HG03103 (cell line): ENCODE measurements around the gene TSPOAP1.

Experiments used
- ATAC-seq: cut with Tn5 transposase; IDR thresholded peaks from one replicate; pipeline ENCODE4 v1.9.1; 2021; ENCODE audit warnings: low read depth; ENCODE audit not compliant: unreplicated experiment

Gene TSPOAP1

GRCh38 chr17:58307468-58308172 is 21.0 kb downstream of the TSPOAP1 start:
- no peak for ATAC-seq

- no peak for ATAC-seq
These were observed 22.3 kb downstream of the TSPOAP1 start for GRCh38 chr17:58306131-58306951.

GRCh38 chr17:58305626-58306025 is 23.0 kb downstream of the TSPOAP1 start:
- ATAC-seq: no peak

- ATAC-seq: no peak
These were observed 23.7 kb downstream of the TSPOAP1 start for GRCh38 chr17:58304750-58305486.

GRCh38 chr17:58303971-58304749 is 24.4 kb downstream of the TSPOAP1 start:
- no peak for ATAC-seq

GRCh38 chr17:58302919-58303585 is 25.5 kb downstream of the TSPOAP1 start:
- no peak for ATAC-seq

- ATAC-seq: no peak
These were observed 26.2 kb downstream of the TSPOAP1 start for GRCh38 chr17:58302171-58302918.

GRCh38 chr17:58301504-58302150 is 27.0 kb downstream of the TSPOAP1 start:
- ATAC-seq: no peak

GRCh38 chr17:58300336-58300735 is 28.3 kb downstream of the TSPOAP1 start:
- ATAC-seq: no peak

- no peak for ATAC-seq
These were observed 34.6 kb downstream of the TSPOAP1 start for GRCh38 chr17:58294034-58294433.

GRCh38 chr17:58291246-58291645 is 37.3 kb downstream of the TSPOAP1 start:
- ATAC-seq: no peak

- ATAC-seq: no peak
These were observed 38.7 kb downstream of the TSPOAP1 start for GRCh38 chr17:58289869-58290268.

GRCh38 chr17:58285422-58285810 is 43.2 kb downstream of the TSPOAP1 start:
- no peak for ATAC-seq

GRCh38 chr17:58284613-58285421 is 43.8 kb downstream of the TSPOAP1 start:
- no peak for ATAC-seq

GRCh38 chr17:58283674-58284612 is 44.7 kb downstream of the TSPOAP1 start:
- ATAC-seq: no peak

GRCh38 chr17:58282442-58282841 is 46.2 kb downstream of the TSPOAP1 start:
- no peak for ATAC-seq

- no peak for ATAC-seq
These were observed 47.0 kb downstream of the TSPOAP1 start for GRCh38 chr17:58281511-58282011.
